ENCODE results near the gene TMEM41A. TPM values are rescaled to one million over a fixed set of nuclear protein-coding genes. Genes with fewer than 3 reads are reported as not detected.

The TMEM41A gene
- polyA plus RNA-seq, 3 donors, result 3.9 to 7.2 (median 5.4) TPM

DNA sequence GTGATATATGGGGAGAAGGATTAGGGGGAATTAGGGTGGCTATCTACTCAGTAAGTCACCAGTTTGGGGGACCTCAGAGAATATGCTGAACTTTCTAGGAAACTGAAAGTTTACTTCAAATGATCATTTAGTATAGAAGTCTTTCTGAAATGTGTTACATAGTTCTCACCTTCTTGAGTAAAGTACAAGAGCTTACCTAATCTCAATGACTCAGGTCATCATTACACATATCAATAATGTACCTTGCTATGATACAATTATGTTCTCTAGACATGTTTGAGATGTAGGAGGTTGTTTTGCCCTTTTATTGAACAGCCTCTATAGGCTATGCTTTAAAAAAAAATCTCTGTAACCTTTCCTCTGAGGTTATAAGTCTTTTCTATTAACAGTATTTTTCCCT is 50.7 kb downstream of the TMEM41A start:
- no peak for DNase-seq
- Mint-ChIP-seq H3K4me3 (no peak overlapping the region), H3K9me3 (no peaks in the 10 kb centered on the region), H3K27ac (no peak overlapping the region), H3K36me3 (no peaks in the 10 kb centered on the region), H3K27me3 (ENCODE audit: low read depth in 3 of 3) (peaks cover 0 to 2% (median 1%) of the 10 kb centered on the region in 3 donors), H3K4me1 (no peaks in the 10 kb centered on the region)
- TF ChIP-seq, protein P1, sequence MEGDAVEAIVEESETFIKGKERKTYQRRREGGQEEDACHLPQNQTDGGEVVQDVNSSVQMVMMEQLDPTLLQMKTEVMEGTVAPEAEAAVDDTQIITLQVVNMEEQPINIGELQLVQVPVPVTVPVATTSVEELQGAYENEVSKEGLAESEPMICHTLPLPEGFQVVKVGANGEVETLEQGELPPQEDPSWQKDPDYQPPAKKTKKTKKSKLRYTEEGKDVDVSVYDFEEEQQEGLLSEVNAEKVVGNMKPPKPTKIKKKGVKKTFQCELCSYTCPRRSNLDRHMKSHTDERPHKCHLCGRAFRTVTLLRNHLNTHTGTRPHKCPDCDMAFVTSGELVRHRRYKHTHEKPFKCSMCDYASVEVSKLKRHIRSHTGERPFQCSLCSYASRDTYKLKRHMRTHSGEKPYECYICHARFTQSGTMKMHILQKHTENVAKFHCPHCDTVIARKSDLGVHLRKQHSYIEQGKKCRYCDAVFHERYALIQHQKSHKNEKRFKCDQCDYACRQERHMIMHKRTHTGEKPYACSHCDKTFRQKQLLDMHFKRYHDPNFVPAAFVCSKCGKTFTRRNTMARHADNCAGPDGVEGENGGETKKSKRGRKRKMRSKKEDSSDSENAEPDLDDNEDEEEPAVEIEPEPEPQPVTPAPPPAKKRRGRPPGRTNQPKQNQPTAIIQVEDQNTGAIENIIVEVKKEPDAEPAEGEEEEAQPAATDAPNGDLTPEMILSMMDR (IDR thresholded peaks at IDR 0.05), result no peak
- Histone ChIP-seq H3K4me2 (replicated peaks; ENCODE audit: extremely low read depth, low read length, poor library complexity, severe bottlenecking) (no peak overlapping the region), H3K4me3 (replicated peaks in 1 of 3; ENCODE audit: low read depth in 2 of 3, low read length in 3 of 3) (no peak overlapping the region), H3K9ac (ENCODE audit: insufficient read depth, low read length, poor library complexity, severe bottlenecking) (no peak overlapping the region), H3K27me3 (ENCODE audit: control insufficient read depth in 2 of 2, insufficient read depth in 2 of 2, low read length in 2 of 2) (no peaks in the 10 kb centered on the region), H3K36me3 (replicated peaks in 1 of 2; ENCODE audit: control insufficient read depth in 1 of 2, insufficient read depth in 2 of 2, low read length in 2 of 2) (no peaks in the 10 kb centered on the region), H3K79me2 (ENCODE audit: insufficient read depth, low read length) (no peaks in the 10 kb centered on the region), H3K9me3 (replicated peaks in 1 of 2; ENCODE audit: control insufficient read depth in 1 of 2, insufficient read depth in 1 of 2, low read length in 2 of 2) (no peaks in the 10 kb centered on the region), H4K20me1 (ENCODE audit: insufficient read depth, low read length) (no peaks in the 10 kb centered on the region), H2AFZ (ENCODE audit: insufficient read depth, low read depth, low read length, poor library complexity, severe bottlenecking) (no peak overlapping the region), H3K27ac (ENCODE audit: low read depth in 1 of 2, low read length in 2 of 2) (no peak overlapping the region), H3K4me1 (ENCODE audit: control insufficient read depth in 1 of 2, insufficient read depth in 2 of 2, low read length in 2 of 2) (no peaks in the 10 kb centered on the region)
- intact Hi-C loops (cut with micrococcal nuclease), result no loop called here

GRCh38 chr3:185444329-185444728 is 54.5 kb downstream of the TMEM41A start:
- H4K20me1 ChIP-seq (ENCODE audit: insufficient read depth, low read length), result no peaks in the 10 kb centered on the region
- H3K9ac ChIP-seq (ENCODE audit: insufficient read depth, low read length, poor library complexity, severe bottlenecking), result no peak overlapping the region
- no peak overlapping the region for H3K4me2 ChIP-seq (replicated peaks; ENCODE audit: extremely low read depth, low read length, poor library complexity, severe bottlenecking)
- Mint-ChIP-seq H3K4me1 (no peaks in the 10 kb centered on the region), H3K27ac (no peak overlapping the region), H3K36me3 (no peaks in the 10 kb centered on the region), H3K9me3 (no peaks in the 10 kb centered on the region), H3K4me3 (no peak overlapping the region), H3K27me3 (ENCODE audit: low read depth in 3 of 3) (peaks cover 0 to 2% (median 1%) of the 10 kb centered on the region in 3 donors)
- H3K4me3 ChIP-seq (replicated peaks in 1 of 3; ENCODE audit: low read depth in 2 of 3, low read length in 3 of 3), result no peak overlapping the region
- no peak overlapping the region for H2AFZ ChIP-seq (ENCODE audit: insufficient read depth, low read depth, low read length, poor library complexity, severe bottlenecking)
- no peaks in the 10 kb centered on the region for H3K9me3 ChIP-seq (replicated peaks in 1 of 2; ENCODE audit: control insufficient read depth in 1 of 2, insufficient read depth in 1 of 2, low read length in 2 of 2)
- no peaks in the 10 kb centered on the region for H3K27me3 ChIP-seq (ENCODE audit: control insufficient read depth in 2 of 2, insufficient read depth in 2 of 2, low read length in 2 of 2)
- H3K27ac ChIP-seq (ENCODE audit: low read depth in 1 of 2, low read length in 2 of 2), result no peak overlapping the region
- WGBS (ENCODE audit: insufficient coverage), result no CpG with 5 or more reads among the region's 2 CpGs
- TF ChIP-seq, protein P1 (IDR thresholded peaks at IDR 0.05), result no peak
- no peaks in the 10 kb centered on the region for H3K4me1 ChIP-seq (ENCODE audit: control insufficient read depth in 1 of 2, insufficient read depth in 2 of 2, low read length in 2 of 2)
- H3K36me3 ChIP-seq (replicated peaks in 1 of 2; ENCODE audit: control insufficient read depth in 1 of 2, insufficient read depth in 2 of 2, low read length in 2 of 2), result no peaks in the 10 kb centered on the region
- intact Hi-C loops (cut with micrococcal nuclease), result no loop called here
- H3K79me2 ChIP-seq (ENCODE audit: insufficient read depth, low read length), result no peaks in the 10 kb centered on the region
- DNase-seq, result no peak

Data from CD14-positive monocyte (primary cell).